Fibroblast of skin of left quadriceps (primary cell): ENCODE measurements around the gene TARS3.
A peak's percentile ranks its signal among the peaks of the same experiment; 100 is the strongest.
"Not testable (repeated sequence)": the region's sequence is repeated elsewhere in the genome, so short reads cannot be mapped to it uniquely, and the experiment has no call there.

Experiments
- DNase-seq, 2 experiments: peaks; one replicate each; pipeline ENCODE4 v3.0.0-alpha.2; 2013; ENCODE audit warnings: low read depth in 2 of 2

The TARS3 gene

DNA sequence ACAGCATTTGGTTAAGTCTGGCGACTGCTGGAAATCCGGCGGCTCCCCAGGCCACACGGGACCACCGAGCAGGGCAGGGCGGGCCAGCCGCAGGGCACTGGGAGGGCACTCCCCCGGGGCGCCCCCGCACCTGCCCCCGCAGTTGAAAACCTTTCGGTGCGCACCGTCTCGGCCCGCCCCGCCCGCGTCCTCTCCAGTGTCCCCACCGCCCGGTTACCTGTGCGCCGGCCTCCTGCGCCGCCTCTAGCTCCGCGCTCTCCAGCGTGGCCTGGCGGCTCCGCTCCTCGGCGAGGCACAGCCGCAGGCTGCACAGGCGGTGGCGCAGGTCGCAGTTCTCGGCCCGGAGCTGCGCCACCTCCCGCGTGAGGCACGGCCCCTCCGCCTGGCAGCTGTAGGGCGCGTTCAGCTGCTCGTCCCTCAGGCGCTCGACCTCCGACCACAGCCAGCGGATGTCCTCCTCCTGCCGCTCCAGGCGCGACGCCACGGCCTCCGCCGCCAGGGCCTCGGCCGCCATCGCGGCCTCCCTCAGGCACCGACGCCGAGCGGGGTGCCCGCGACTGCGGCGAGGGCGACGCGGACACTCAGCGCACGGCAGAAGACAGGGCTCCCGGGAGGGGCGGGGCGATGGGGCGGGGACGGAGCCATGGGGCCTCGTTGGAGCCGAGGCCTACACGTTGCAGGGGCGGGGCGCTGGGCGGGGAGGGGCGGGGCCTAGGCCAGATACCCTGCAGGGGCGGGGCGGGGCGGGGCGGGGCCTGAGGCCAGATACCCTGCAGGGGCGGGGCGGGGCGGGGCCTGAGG is at the start of gene TARS3:
TSS of gene TARS3 (minus strand) at position 600 of the 801 bp plus-strand sequence. CDS start at position 514, 86 bp downstream.
- DNase-seq = peak; percentile 74 to 78

DNA sequence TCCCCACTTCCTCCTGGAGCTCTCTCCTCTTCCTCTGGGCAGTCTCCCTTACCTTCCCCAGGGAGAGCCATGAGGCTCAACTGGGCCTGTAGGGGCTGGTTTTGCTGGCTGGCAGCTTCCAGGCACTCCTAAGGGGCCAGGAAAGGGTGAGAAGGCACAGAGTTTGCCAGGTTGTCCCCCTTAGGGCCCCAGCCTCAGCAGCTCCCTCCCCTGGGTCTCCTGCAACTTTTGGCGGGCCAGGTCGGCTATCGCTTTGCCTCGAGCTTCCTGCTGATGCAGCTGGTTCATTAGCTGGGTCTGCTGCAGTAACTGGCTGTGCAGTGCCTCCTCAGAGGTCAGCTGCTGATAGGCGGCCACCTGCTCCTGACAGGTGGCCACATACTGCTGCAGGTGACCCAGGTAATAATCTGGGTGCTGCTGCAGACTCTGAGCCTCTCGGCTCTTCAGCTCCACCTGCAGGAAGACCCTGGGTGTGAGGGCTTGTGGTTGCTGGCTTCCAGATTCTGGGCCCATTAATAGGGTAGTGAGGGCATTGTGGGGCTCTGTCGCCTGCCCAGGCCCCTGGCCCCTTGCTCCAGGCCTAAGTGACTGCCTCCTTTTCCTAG is 49.3 kb upstream of the TARS3 start:
- no peak for DNase-seq

DNA sequence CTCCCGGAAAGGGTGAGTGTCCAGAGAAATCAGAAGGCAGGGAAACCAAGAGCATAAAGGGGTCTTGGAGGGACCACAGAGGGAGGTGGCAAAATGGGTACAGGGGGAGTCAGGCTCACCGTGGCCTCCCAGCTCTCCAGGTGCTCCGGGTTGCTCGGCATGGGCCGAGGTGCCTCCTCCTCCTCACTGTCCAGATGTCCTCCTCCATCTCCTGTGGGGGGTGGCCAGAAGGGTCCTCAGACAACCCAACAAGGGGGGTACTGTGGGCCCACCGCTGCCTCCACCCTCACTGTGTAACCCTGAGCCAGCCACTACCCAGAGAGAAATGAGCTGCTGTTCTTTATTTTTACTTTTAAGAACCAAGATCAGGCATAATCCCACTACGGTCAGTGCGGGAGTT is 48.6 kb upstream of the TARS3 start:
- DNase-seq = no peak

DNA sequence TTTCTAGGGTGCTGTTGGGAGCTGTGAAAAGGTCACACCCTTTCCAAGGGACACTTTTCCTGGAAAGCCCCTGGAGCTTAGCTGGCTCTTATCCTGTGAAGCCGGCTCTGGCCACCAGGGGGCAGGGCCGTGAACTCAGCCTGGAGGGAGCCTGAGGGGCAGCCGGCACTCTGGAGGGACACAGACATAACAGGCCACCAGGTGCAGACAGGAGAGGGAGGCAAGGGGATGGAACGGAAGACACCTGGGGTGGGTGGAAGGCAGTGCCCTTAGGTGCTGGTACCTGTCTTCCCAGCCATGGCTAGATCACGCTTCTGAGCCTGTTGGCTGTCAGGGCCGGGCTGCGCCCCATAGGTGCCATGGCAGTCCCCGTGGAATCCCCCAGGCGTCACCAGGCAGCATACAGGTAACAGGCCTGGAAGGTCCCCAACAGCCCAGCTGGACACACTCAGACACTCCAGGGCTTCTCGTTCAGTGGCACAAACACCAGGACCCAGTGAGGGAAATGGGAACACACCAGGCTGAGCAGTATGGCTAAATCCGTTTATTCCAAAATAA is 42.9 kb upstream of the TARS3 start:
- not testable (repeated sequence) for DNase-seq

DNA sequence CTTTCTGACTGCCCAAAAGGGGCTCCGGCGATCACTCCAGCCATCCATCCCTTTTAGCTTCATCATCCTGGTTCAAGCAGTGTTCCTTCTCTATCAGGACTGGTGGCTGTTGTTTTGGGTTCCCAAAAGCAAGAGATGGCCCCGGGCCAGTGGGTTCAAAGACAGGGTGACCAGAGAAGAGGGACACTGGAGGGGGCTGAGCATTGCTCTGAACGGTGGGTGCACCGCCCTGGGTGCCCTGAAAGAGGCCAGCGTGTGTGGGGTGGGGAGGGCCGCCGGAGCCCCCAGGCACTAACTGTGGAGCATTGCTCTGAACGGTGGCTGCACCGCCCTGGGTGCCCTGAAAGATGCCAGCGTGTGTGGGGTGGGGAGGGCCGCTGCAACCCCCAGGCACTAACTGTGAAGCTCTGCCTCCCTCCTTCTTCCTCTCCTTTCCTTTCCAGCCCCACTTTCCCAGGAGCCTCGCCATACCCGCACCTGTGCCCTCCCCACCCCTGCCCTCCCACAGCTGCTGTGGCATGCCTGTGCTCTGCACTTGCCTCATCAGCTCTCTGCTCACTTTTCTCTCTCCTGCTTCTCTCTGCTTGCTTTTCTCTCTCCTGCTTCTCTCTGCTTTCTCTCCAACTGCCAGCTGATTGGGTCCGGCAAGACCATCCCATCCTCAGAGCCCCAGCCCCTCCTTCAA is 41.6 kb upstream of the TARS3 start:
- DNase-seq = no peak

DNA sequence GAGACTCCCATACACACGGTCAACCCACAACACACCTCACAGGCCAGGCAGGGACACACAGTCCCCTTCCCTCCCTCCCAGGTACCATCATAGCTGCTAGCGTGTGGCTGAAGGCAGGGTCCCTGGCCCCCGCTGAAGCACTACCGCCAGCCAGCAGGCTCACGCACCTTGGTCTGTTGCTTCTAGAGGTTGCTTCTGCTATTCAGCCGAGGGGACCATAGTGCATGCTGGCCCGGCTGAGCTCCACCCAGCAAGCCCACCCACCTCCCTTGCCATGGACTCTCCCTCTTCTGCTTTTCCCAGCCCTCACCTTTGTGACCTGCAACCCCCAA is 41.0 kb upstream of the TARS3 start:
- DNase-seq = not testable (repeated sequence)

DNA sequence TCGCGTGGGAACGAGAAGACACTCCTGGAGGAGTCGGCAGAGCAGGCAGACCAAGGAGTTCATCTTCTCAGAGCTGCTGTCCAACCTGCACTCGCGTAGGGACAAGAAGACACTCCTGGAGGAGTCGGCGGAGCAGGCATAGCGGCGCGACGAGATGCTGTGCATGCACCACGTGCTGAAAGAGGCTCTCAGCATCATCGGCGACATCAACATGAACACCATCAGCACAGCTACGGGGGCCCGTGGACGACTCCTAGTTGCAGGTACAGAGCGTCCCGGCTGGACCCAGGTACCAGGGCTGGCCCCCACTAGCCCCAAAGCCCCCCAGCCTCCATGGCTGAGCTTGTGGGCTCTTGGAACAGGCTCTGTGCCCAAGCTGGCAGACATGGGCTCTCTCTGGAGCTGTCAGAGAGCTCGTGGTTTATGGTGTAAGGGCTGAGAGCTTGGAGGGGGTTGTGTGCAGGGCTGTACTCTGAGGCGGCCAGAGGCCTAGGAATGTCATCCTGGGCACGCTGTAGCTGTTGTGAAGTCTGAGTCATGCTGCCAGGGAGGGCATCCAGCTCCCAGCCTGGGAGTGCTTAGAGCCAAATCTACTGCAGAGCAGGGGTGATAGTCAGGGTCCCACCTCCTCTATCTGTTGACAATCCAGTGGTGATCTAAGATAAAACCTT is 40.5 kb upstream of the TARS3 start:
- not testable (repeated sequence) for DNase-seq

DNA sequence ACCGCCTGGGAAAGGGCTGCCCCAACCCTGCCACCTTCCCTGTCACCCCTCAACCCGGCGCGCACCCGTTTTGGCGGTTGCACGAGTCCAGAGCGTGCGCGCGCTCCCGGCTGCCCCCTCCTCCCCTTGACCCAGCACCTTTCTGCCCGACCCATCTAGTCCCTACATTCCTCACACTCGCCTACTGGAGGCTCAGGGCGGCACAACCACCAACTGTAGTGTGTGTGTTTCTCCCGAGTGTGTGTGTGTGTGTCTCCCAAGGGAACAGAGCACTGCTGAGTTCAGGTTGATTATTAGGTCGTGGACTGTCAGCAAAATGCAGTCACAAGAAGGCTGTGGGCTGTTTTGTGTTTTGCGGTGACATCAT is 22.4 kb upstream of the TARS3 start:
- not testable (repeated sequence) for DNase-seq

DNA sequence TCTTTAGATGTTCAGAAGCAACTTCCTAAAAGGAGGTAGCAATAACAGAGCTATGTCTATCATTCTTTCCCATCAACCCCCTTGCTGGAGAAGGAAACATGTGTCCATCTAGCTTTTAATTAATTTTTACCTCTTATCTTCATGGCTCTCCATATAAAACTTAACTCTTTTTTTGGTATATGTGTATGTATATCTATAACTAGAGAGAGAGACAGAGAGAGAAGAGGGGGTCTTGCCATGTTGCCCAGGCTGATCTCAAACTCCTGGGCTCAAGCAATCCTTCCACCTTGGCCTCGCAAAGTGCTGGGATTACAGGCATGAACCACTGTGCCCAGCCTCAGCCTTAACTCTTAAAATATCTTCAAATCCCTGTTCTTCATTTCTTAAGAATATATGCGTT is 10.6 kb upstream of the TARS3 start:
- not testable (repeated sequence) for DNase-seq

DNA sequence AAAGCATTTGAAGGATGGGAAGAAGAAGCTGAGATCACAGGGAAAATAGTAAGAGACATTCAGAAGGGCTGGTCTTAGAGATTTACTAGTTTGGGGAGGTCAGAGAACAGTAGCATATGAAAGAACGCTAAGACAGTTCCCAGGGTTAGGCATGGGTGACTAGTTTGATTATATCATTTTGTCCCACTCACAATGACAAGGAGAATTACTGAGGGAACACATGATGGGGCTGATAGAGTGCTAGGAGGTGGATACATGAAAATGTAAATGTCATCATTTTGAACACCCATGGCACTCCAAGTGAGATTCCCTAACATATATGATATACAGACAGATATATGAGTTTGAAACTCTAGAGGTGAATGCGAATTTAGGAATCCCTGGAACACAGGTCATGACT is 9.3 kb upstream of the TARS3 start:
- no peak for DNase-seq

DNA sequence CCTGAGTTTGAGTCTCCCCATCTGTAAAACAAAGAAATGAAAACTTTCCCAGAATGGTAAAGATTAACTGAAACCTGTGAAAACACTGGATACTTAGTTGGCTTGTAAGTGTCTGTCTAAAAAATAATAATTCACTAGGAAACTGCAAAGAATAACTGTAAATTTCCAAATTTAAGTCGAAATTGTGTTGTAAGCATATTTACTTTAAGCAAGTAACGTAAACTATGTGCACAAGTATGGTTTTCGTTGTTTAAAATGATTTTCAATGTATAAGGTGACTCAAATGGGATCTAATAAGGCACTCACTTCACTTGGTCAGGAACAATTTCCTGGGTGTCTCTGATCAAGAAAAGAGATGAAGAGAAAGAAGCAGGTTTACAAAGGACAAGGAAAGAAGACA is 8.5 kb upstream of the TARS3 start:
- DNase-seq = no peak

DNA sequence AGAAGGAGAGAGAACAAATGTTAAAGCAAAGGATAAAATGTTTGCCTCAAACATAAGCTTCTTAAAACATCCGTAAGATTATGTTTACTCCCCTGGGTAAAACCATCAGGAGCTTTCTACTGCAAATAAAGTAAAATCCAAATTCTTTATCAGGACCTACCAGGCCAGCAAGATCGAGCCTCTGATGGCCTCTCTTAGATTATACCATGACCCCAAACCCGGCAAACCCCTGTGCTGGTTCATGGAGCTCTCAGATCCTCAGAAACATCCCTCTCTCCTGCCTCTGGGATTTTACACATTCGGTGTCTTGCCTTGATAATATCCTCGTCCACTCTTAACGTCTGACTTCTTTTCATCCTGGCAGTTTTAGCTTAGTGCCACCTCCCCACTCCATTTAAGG is 7.5 kb upstream of the TARS3 start:
- DNase-seq = no peak

DNA sequence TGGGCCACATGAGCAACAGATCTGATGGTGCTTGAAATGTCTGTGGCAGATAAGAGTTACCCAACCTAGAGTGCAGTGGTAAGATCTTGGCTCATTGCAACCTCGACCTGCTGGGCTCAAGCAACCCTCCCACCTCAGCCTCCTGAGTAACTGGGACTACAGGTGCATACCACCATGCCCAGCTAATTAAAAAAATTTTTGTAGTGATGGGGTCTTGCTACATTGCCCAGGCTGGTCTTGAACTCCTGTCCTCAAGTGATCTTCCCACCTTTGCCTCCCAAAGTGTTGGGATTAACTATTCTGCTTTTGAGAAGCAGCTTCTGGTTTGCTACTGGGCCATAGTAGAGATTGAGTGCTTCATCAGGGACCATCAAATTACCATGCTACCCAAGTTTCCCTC is 2.9 kb upstream of the TARS3 start:
- DNase-seq = no peak

DNA sequence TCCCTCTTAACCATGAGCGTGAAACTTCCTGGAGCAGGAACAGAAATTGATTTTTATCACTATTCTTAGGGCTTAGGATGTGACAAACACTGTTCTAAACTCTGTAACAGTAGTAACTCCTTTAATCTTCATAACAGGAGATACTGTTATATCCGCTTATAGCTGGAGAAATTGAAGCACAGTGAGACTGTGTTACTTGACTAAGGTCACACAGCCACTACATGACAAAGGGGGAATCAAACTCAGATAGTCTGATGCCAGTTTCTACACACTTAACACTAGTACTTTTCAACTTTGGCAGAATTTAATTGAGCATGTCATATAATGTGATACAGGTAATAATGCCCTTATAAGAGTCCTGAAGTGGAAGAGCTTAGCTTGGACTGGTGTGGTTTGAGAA is 800 bp upstream of the TARS3 start:
- DNase-seq = no peak

DNA sequence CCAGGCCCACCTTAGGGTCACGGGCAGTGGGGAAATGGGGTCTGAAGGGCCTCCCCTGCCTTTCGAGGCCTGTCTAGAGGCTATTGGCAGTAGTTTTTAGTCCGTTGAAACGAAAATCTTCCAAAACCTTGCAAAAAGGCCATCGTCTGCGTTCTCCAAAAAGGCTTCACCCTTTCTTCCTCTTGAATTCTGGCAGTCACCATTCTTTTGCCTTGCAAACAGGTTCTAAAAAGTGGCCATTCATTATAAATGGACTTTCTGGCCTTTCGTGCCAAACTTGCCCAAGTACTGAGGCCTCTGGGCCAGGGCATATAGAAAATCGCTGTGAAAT is 367 bp upstream of the TARS3 start:
- DNase-seq = no peak

DNA sequence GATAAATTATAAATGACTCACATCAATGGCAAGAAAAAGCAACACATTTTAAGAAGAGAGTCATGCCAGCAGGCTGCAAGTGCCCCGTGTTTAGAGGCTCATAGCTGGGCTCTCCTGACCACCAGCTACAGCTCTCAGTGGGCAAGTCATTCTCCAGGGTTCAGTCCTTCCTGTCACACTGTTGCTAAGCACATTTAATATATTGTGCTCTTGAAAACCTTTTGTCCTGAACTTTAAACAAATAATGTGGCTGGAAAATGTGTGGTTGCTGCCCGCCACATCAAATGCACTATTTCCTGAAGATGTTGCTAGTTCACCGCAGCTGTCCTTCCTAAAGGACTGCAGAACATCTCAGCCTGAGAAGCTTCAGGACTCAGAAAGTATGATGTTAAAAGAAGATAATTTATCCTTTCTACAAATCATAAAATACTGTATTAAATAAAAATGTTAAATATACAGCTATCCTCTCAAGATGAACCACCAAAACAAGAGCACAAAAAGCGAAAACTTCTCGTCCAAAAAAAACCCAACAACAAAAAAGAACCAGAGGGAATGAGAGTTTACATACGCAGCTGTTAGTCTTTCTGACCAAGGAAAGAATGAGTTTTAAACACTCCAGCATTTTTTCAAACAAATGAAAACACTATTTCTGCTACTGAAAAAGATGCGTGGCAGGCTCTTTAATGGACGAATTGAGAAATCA is 951 bp downstream of the TARS3 start:
- no peak for DNase-seq

DNA sequence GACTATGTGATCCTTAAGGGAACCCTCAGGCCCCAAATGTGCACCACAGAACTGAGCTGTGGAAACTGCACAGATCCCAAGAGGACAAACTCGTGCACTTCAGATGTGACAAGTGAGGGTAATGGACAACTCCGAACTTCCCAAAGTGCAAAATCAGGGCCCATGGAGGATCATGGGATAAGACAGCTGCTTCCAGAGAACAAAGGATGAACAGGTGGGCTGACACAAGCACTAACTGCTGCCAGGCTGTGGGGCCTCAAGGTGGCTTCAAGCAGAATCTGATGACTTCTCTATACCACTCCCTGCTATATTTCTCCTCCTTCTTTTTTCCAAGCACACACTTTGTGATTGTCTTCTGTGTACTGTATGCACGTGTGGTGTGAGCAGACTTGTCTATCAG is 5.4 kb downstream of the TARS3 start:
- no peak for DNase-seq

DNA sequence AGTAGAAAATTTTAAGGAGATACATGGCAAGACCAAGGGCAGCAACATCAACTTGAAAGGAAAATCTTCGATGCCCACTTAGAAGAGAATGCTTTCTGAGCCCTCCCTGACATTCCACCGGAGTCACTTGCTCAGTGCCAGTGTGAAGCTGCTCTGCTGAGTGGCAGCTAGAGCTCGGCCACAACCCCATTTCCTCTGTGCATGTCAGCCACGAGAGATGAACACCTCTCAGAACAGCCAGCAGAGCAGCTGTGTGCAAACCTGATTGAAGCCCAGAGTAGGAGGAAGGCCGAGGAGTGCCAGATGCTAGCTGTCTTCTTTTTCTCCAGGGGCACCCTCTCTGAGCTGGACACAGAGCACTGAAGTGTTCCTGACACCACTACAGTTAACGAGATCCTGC is 12.2 kb downstream of the TARS3 start:
- no peak for DNase-seq

DNA sequence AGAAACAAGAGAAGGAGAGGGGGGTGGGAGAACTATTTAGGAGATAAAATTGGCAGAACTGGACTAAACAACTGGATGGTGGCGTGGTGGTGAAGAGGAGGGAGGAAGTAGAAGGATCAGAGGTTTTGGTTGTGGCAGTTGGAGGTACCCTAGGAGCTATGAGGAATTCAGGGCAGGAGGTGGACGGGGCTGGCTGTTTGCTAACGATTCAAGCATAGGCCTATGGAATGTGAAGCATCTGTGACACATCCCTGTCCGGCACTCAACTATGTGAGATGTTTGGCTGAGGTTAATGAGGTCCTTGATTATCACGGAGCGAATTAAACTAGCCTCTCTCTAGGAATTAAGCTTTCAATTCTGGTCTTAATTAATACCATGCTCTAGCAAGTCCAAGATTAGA is 13.5 kb downstream of the TARS3 start:
- peak; percentile 13 to 18 for DNase-seq

DNA sequence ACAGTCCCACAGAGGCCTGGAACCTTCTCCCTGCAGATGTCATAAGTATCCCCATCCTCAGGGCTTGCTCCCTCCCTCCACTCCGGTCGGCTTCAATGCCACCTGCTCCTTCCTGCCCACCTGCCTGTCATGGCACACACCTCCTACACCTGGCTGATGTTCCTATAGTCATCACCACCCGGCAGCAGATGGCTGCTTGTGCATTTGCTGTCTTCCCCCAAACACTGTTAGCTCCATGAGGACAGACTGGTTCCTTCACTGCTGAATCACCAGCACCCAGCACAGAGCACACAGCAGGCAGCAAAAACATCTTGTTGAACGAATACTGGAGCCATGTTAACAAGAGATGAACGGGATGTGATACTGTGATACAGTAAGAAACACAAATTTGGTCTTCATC is 14.8 kb downstream of the TARS3 start:
- no peak for DNase-seq

DNA sequence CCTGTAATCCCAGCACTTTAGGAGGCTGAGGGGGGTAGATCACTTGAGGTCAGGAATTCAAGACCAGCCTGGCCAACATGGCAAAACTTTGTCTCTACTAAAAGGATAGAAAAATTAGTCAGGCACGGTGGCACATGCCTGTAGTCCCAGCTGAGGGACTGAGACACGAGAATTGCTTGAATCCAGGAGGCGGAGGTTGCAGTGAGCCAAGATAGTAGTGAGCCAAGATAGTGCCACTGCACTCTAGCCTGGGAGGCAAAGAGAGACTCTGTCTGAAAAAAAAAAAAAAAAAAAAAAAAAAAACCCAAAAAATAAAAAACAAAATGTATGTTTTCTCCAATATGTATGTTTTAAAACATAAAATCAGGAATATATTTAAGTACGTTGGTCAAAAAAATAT is 16.3 kb downstream of the TARS3 start:
- no peak for DNase-seq

DNA sequence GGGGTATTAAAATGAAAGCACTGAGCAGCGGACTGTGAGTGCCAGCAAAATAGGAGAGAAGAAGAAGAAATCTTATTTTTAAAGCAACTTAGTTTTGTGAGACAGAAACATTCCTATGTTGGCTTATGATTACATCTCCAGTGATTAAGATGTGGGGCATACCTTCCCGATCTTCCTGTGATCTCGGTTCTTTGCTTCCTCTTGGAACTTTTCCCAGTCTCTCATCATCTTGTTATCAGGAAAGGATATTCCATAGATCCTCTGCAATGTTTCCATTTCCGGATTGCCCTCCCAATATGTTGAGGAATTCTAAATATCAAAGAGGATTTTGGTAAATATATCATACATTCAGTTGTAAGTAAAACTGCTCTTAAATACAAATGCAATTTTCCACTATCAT is 22.2 kb downstream of the TARS3 start:
- DNase-seq = no peak
